H4 (cell line): ENCODE results near the gene CORO2A. TPM values are rescaled to one million over a fixed set of nuclear protein-coding genes. Genes with fewer than 3 reads are reported as not detected.
"Not testable (repeated sequence)": the region's sequence is repeated elsewhere in the genome, so short reads cannot be mapped to it uniquely, and the experiment has no call there.

Experiments
- DNase-seq: peaks from one replicate; pipeline ENCODE4 v3.0.0-alpha.2; 2015; ENCODE audit warnings: low spot score
- total RNA-seq: library from RNA; depleted of rRNA; stranded (reverse); fragments of >200 nt; shearing (Covaris generic); gene quantifications from 2 replicates; pipeline ENCODE4 v1.2.3, GENCODE V29; 2014

CORO2A gene
- total RNA-seq, 1 experiment from 2014 or later: 3.0 TPM

DNA sequence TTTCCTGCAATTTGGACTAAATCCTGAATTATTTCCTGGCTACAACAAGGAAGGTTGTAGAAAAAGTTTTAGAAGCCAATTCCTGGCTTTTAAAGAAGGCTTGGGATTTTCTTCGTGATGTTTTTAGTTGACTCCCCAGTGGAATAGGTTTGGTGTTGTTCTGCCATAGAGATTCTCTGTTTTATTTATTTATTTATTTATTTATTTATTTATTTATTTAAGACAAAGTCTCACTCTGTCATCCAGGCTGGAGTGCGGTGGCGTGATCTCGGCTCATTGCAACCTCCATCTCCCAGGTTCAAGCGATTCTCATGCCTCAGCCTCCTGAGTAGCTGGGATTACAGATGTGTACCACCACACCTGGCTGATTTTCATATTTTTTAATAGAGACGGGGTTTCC is 75.3 kb downstream of the CORO2A start:
- not testable (repeated sequence) for DNase-seq

DNA sequence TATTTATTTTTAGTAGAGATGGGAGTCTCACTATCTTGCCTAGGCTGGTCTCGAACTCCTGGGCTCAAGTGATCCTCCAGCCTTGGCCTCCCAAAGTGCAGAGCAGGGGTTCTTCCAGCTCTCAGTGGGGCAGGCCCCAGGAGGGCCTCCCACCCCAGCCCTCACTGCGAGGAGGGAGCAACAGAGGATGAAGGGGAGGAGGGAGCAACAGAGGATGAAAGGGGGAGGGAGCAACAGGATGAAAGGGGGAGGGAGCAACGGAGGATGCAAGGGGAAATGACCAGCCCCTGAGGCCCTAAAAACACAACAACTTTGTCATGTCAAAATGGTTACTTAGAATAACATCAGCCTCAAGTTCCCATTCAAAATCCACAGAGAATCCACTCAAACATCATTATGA is 83.4 kb downstream of the CORO2A start:
- DNase-seq: no peak

DNA sequence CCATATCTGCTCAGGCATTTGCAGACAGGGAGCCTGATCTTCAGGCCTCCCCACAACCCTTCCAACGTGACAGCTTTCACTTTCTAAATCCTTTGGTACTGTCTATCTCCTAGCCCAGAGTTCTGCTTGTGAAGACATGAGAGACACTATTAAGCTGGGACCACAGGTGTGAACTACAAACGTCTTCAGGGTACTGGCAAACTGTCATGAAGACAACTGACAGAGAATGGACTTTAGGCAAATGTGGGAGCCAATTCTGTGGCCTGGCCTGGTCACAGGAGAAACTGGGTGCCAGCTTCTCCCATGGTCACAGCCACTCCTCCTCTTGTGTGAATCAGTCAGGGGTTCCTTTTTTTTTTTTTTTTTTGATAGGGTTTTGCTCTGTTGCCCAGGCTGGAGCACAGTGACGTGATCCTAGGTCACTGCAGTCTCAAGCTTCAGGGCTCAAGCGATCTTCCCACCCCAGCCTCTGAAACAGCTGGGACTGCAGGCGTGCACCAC is 83.9 kb downstream of the CORO2A start:
- no peak for DNase-seq

DNA sequence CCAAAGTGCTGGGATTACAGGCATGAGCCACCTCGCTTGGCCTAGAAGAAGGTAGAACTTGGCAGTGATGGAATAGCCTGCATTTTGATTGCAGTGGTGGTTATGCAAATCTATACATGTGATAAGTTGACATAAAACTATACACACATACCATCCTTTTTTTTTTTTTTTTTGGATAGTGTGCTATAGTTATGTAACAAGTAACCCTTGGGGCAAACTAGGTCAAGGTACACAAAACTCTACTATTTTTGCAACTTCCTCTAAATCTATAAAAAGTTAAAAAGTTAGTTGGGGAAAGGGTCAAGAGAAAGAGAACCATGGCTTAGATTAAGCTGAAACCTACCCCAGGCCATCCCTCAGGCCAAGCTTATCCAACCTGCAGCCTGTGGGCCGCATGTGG is 84.5 kb downstream of the CORO2A start:
- DNase-seq: no peak

DNA sequence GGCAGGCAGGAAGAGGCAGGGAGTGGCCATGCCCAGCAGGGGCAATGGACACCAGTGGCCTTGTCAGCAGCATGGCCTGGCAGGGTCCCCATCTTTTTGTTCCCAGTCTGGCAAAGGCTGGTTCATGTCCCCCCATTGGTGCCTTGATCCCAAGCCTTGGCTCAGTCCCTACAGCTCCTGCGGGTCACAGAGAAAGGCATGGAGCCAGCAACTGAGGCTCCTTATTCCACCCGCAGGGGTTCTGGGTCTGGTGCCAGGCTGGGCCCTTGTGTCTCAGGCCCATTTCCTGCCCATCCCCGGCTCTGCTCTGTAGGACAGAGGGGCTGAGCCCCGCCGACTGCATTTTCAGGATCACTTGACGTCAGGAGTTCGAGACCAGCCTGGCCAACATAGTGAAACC is 87.4 kb downstream of the CORO2A start:
- DNase-seq: no peak

DNA sequence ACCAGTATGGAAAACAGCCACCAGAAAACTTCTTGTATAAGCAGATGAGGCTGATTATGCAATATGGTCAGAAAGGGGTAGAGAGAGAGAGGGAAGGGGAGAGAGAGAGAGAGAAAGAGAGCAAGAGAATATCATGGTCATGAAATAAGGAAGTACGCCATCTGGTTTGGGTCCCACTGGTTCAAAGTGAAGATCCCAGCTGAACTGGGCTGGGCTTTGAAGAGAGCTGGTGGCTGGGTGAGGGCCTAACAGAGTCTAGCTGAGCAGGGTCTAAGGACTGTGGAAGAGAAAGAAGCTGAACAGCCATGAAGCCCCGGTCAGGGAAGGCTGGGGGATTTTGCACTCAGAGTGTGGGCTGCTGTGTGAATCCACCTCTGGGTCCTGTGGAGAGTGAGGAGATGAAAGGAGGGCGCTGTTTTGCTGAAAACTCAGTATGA is 88.0 kb downstream of the CORO2A start:
- DNase-seq: no peak

DNA sequence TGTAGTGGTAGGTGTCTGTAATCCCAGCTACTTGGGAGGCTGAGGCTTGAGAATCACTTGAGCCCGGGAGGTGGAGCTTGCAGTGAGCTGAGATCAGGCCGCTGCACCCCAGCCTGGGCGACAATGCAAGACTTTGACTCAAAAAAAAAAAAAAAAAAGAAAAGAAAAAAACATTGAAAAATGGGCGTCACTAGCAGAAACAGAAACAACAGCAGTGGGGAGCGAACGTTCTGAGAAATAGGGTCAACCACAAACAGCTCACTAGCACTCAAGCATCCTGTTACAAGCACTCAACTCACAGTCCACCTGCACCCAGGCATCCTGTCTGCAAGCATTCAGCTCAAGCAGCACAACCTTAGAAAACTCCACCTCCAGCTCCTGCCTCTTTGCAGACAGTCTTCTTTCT is 90.6 kb downstream of the CORO2A start:
- DNase-seq: no peak

DNA sequence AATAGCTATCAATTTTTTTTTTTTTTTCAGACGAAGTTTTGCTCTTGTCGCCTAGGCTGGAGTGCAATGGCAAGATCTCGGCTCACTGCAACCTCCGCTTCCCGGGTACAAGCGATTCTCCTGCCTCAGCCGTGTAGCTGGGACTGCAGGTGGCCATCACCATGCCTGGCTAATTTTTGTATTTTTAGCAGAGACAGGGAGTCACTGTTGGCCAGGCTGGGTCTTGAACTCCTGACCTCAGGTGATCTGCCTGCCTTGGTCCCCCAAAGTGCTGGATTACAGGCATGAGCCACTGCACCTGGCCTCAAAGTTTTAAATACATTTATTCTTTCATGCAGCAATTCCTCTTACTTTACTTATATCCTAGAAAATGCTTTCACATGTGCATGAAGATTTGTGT is 91.0 kb downstream of the CORO2A start:
- no peak for DNase-seq

DNA sequence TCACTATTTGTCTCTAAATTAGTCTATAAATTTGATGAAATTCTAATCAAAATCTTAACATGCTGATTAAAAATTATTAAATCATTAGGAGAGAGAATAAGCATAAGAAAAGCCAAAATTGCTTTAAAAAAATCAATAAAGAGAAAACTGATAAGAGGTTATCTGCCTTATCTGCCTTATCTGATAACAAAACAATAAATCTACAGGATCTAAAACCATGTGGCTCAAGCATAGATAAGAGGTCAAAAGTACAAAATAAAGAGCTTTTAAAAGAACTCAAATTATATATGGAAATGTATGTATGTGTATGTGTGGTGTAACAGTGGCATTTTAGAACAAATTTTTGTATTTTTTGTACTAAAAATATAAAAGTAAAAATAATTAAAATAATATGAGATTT is 92.0 kb downstream of the CORO2A start:
- no peak for DNase-seq

DNA sequence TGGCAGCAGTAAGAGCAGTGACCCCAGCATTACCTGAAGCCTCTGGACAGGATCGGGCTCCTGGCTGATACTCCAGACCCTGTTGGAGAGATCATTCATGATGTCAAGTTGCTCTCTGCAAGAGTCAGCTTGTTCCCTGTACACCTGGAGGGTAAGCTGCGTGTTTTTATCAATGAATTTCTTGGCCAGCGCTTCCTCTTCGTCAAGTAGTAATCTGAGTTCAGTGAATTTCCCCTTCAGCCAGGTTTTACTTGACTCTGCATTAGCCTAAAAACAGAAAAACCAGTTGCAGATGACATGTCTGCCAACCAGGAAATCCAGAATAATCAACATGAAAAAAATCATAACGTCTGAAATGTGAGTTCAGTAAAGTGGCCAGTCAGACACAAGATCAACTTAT is 92.5 kb downstream of the CORO2A start:
- DNase-seq: no peak

DNA sequence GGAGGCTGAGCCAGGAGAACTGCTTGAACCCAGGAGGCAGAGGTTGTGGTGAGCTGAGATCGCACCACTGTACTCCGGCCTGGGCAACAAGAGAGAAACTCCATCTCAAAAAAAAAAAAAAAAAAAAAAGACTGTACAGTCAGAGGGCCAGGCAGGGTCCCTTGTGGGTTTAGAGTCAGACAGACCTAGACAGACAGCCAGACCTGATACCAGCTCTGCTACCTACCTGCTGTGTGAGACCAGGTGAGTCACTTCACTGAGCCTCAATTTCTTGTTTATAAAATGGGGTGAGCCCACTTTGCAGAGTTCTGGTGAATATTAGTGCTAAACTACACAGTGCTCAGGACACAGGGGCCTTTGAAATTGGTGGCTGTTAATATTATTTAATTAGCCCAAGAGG is 93.1 kb downstream of the CORO2A start:
- no peak for DNase-seq

DNA sequence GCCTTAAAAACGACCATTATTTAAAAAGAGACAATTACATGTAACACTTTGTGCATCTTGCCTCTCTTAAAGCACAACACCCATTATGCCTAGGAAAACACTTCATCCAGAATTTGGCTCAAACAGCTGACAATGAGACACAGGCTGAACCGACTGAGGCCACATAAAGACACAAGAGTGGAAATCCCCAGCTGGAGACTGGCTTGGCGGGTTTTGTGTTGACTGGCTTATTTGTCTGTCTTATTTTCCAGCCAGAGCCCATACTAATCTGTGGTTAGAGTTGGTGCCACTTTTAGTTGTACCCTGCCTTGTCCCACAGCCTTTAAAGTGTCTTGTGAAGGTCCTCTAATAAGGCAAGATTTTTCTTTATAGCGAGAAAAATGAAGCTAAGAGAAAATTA is 94.6 kb downstream of the CORO2A start:
- no peak for DNase-seq

DNA sequence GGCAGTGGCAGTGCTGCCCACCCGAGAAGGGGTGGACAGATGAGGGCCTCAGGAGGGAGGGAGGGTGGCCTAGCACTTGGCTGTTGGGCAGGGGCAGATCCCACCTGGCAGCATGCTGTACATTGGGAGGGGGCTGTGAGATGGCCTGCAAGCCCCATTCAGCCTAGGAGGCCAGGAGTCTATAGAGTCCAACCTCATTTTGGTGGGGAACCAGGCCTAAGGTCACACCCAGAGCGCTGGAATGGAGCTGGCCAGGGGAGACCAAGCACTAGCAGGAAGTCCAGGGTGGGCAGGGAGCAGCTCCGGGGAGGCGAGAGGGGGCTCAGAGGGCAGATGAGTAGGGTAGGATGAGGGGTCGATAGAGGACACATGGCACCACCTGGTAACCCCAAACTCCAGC is 96.3 kb downstream of the CORO2A start:
- DNase-seq: no peak

DNA sequence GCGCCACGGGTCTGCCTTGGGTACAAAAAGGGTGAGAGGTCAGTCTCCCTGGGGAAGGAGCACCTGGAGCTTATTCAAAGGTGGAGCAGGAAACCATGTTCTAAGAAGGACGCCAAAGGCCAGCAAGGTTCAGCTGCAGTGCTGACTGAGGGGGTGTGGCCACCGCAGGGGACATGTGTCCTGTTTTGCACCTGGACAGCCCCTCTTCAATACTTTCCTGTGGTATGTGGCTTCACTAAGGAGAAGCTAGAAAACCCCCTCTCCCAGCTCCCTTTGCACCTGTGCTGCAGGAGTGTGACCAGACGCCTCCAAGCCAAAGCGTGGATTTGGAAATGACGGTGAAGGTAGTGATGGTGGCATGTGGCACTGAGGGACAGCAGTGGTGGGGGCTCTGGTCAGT is 97.0 kb downstream of the CORO2A start:
- no peak for DNase-seq

DNA sequence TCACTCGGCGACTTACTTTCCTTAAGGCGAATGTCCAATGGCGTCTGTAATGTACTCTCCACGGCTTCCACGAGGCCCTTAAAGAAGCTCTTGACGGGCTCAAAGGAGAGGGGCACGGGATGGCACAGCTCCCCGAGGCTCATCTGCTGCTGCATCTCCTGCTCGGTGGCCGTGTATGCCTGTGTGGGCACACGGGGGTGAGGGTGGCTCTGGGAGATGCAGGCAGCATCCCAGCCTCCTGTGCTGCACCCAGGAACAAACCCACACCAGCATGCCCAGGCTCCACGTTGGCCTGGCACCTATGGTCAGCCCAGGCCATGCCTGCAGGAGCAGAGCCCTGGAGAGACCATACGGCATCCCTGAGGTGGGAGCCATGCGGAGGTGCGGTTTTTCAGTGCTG is 97.6 kb downstream of the CORO2A start:
- no peak for DNase-seq

DNA sequence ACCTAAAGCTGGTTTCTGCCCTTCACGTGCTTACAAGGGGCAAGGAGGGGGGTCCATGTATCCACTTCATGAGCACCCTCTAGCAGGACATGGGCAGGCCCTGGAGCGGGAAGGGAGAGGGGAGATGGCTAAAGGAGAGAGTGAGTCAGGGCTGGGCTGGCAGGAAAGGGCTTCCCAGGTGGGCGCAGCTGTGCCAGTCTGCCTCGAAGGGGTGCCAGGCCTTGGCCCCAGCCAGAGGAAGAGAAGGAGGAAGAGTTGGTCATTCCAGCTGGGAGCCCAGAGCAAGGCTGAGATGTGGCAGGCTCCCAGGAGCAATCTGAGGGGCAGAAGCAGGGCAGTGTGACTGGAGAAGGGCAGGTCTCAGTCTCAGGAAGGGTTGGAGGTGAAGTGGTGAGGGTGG is 98.1 kb downstream of the CORO2A start:
- no peak for DNase-seq

DNA sequence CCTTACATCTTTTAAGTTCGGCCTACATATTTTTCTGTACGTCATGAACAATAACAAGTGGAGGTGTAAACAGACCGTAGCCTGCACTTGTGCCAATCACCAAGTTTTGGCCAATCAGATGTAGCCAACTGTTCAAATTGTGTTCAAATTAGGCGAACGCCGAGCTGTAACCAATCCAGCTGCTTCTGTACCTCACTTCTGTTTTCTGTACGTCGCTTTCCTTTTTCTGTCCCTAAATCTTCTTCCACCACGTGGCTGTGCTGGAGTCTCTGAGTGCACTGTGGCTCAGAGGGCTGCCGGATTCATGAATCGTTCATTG is 99.9 kb downstream of the CORO2A start:
- DNase-seq: no peak

DNA sequence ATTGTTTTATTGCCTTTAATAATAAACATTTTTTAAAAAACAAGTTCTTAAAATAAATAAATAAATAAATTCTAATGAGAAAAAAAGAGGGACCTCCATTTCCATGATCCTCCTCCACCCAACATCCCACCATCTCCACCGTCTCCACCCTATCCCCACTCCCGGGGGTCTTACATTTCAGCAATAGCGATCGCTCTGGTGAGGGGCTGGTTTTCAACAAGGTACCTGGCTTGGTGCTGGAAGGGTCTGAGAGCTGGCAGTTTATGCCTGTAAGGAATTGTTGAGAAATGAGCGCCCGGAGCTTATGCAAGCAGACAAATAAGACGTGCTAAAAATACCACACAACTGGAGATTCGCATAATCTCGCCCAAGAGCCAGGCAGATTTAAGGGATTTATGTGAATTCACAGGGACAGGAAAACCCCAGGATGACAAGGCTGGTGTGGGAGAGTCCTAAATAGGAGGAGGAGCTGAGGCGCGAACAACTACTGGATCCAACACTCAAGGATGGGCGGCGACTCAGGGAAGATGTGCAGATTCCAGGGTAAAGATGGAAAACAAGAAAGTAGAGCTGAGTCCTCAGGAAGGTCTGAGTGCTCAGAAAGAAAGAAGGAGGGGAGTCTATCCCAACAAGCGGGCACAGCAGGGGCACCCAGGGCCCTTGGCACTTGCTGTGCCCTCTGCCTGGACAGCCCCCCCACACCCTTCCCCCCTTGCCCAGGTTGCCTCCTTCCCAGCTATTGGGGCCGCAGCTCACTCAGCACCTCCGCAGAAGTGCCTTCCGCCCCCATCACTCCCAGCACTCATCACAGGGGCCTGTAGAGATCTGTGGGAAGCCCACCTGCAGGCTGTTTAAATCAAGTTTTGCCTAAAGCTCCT is 100.5 kb downstream of the CORO2A start:
- no peak for DNase-seq

DNA sequence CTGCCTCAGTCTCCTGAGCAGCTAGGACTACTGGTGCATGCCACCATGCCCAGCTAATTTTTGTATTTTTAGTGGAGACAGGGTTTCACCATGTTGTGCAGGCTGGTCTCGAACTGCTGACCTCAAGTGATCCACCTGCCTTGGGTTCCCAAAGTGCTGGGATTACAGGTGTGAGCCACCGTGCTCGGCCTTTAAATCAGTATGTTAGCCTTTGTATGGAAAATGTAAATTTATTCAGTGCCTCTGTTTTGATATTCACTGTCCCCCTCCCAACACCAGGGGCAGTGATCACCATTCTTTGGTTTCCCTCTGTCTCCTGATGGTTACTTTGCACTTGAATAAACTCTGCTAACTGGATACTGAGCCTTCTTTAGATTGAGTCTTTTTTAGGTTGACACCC is 101.8 kb downstream of the CORO2A start:
- DNase-seq: not testable (repeated sequence)

DNA sequence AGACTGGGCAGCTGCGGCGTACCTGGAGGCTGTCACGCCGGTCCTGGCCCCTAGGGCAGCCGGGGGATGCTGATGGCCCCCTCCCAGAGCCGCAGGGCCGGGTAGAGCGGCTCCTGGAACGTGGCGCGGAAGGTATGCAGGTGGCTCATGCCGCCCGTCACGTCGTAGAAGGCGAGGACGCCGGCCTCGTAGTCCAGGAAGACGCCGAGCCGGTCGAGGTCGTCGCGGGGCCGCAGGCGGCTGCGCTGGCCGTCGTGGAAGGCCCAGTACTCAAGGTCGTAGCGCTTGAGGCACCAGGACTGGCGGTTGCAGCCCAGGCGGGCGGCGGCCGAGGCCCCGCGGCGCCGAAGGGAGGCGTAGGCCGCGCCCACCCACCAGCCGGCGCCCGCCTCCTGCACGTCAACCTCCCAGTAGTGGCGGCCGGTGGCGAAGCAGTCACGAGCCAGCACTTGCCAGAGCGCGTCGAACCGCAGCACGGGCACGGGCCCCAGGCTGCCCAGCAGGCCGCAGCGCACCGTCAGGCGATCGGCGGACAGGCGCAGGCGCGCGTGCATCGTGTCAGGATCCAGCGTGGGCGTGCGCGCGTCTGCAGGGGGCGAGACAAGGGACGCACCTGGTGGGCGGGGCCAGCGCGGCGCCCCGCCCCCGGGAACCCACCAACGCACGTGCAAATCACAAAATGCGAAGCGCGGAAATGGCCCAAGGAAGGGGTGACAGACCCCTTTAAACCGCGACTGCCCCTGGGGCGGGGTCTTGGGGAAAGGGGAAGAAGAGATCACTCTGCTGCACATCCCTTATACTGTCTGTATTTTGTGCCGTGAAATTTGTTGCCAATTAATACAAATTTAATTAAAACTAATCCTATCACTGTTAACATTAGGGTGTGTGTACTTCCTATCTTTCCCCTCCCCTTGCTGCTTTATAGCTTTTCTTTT is 104.8 kb downstream of the CORO2A start:
- DNase-seq: no peak

DNA sequence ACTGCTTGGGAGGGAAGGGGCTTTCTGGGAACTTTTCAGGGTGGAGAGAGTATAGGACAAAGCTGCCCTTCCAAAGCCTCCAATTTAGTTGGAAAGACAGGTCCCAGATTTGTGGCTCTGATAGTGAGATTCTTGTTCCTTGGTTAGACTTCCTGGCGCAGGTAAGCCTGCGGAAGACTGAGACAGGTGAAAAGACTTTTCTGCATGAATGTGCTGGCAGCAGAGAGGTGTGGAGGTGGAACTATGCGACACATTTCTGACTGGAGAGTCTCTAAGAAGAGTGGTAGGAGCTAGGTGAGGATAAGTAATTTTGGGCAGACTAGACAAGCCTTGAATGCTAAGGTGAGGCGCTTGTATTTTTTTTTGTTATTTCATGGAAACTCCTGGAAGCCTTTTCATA is 106.0 kb downstream of the CORO2A start:
- no peak for DNase-seq

DNA sequence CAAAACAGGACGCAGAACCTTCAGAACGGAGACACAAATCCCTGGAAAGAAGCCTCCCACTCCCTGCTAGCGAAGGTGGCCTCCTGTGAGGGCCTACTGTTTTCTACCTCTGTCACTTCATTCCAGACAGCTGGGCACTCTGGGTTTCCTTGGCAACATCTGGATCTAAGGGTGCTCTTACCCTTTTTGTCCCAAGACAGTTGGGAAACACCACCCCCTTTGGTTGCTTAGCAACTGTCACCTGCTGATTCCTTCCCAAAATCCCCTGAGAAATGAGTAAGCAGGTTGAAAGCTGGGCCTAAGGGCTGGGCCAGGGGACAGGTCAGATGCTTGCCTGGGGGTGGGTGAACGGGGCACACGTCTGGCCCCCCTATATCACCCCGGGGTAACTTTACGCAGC is 106.5 kb downstream of the CORO2A start:
- no peak for DNase-seq

DNA sequence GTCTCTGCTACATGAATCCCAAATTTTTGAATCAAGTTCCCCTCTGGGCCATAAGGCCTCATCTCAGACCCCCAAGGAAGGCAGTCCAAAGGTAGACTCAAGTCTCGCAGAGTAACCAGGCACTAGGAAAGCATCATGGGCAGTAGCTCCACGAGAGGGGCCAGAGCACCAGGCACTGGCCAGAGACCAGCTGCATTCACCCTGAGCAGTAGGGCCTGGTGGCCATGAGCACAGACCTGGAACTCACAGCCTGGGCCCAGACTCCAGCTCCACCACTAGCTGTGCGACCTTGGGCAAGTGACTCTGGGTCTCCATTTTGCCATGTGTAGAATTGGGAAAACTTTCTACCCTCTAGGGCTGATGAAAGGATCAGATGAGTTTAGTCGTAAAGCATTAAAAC is 107.4 kb downstream of the CORO2A start:
- no peak for DNase-seq
